Measurements from ENCODE around the gene TNS4. TPM values are rescaled to one million over a fixed set of nuclear protein-coding genes. Genes with fewer than 3 reads are reported as not detected.

Gene TNS4
- total RNA-seq, 2 donors from 2014 or later, result 0.89 to 2.5 TPM

- Mint-ChIP-seq H3K27me3 (ENCODE audit: insufficient read depth) (peaks cover 60% of the 10 kb centered on the region), H3K36me3 (ENCODE audit: low read depth) (no peaks in the 10 kb centered on the region), H3K4me3 (no peak overlapping the region), H3K9me3 (no peaks in the 10 kb centered on the region), H3K27ac (no peak overlapping the region), H3K4me1 (peaks cover 17% of the 10 kb centered on the region)
- Histone ChIP-seq H3K27ac (ENCODE audit: low read depth, low read length) (no peak overlapping the region), H3K9ac (ENCODE audit: extremely low read depth, low read length, poor library complexity, severe bottlenecking) (no peak overlapping the region), H3K4me3 (ENCODE audit: low read length) (no peak overlapping the region), H3K36me3 (ENCODE audit: control insufficient read depth, insufficient read depth, low read length) (no peaks in the 10 kb centered on the region), H3K9me3 (ENCODE audit: control insufficient read depth, low read length) (no peaks in the 10 kb centered on the region), H3K27me3 (ENCODE audit: control insufficient read depth, insufficient read depth, low read length, poor library complexity, severe bottlenecking) (no peaks in the 10 kb centered on the region), H3K4me1 (ENCODE audit: control insufficient read depth, insufficient read depth, low read length) (peaks cover 12% of the 10 kb centered on the region)
- WGBS, 2 experiments (ENCODE audit: insufficient coverage in 1 of 2, insufficient read length in 1 of 2), result 92% methylated on average over 16 to 20 of the region's 20 CpGs
- no peak for TF ChIP-seq CTCF (conservative IDR thresholded peaks at IDR 0.05)
- no peak for DNase-seq
These were observed 39.8 kb upstream of the TNS4 start for GRCh38 chr17:40541060-40541872.

GRCh38 chr17:40540448-40540847, 39.0 kb upstream of the TNS4 start:
- WGBS, 2 experiments (ENCODE audit: insufficient coverage in 1 of 2, insufficient read length in 1 of 2), result 87 to 97% methylated on average over 8 of the region's 8 CpGs
- peaks cover 19% of the 10 kb centered on the region for H3K4me1 Mint-ChIP-seq
- H3K36me3 Mint-ChIP-seq (ENCODE audit: low read depth), result no peaks in the 10 kb centered on the region
- Histone ChIP-seq H3K9me3 (ENCODE audit: control insufficient read depth, low read length) (no peaks in the 10 kb centered on the region), H3K27ac (ENCODE audit: low read depth, low read length) (no peak overlapping the region), H3K9ac (ENCODE audit: extremely low read depth, low read length, poor library complexity, severe bottlenecking) (no peak overlapping the region), H3K36me3 (ENCODE audit: control insufficient read depth, insufficient read depth, low read length) (no peaks in the 10 kb centered on the region), H3K4me1 (ENCODE audit: control insufficient read depth, insufficient read depth, low read length) (peaks cover 12% of the 10 kb centered on the region), H3K4me3 (ENCODE audit: low read length) (no peak overlapping the region), H3K27me3 (ENCODE audit: control insufficient read depth, insufficient read depth, low read length, poor library complexity, severe bottlenecking) (no peaks in the 10 kb centered on the region)
- no peaks in the 10 kb centered on the region for H3K9me3 Mint-ChIP-seq
- H3K27ac Mint-ChIP-seq, result no peak overlapping the region
- H3K4me3 Mint-ChIP-seq, result no peak overlapping the region
- no peak for DNase-seq
- H3K27me3 Mint-ChIP-seq (ENCODE audit: insufficient read depth), result peaks cover 67% of the 10 kb centered on the region
- no peak for TF ChIP-seq CTCF (conservative IDR thresholded peaks at IDR 0.05)

- Histone ChIP-seq H3K9ac (ENCODE audit: extremely low read depth, low read length, poor library complexity, severe bottlenecking) (no peak overlapping the region), H3K36me3 (ENCODE audit: control insufficient read depth, insufficient read depth, low read length) (no peaks in the 10 kb centered on the region), H3K27ac (ENCODE audit: low read depth, low read length) (no peak overlapping the region), H3K27me3 (ENCODE audit: control insufficient read depth, insufficient read depth, low read length, poor library complexity, severe bottlenecking) (no peaks in the 10 kb centered on the region), H3K9me3 (ENCODE audit: control insufficient read depth, low read length) (no peaks in the 10 kb centered on the region), H3K4me3 (ENCODE audit: low read length) (no peak overlapping the region), H3K4me1 (ENCODE audit: control insufficient read depth, insufficient read depth, low read length) (peaks cover 12% of the 10 kb centered on the region)
- no peak for DNase-seq
- H3K36me3 Mint-ChIP-seq (ENCODE audit: low read depth), result no peaks in the 10 kb centered on the region
- 80 to 87% methylated on average over 7 to 9 of the region's 9 CpGs for WGBS, 2 experiments (ENCODE audit: insufficient coverage in 1 of 2, insufficient read length in 1 of 2)
- H3K27me3 Mint-ChIP-seq (ENCODE audit: insufficient read depth), result peaks cover 70% of the 10 kb centered on the region
- no peak overlapping the region for H3K4me3 Mint-ChIP-seq
- H3K27ac Mint-ChIP-seq, result no peak overlapping the region
- H3K4me1 Mint-ChIP-seq, result peaks cover 19% of the 10 kb centered on the region
- no peak for TF ChIP-seq CTCF (conservative IDR thresholded peaks at IDR 0.05)
- no peaks in the 10 kb centered on the region for H3K9me3 Mint-ChIP-seq
These were observed 38.4 kb upstream of the TNS4 start for GRCh38 chr17:40539711-40540411.

Data from endodermal cell (in vitro differentiated cells).